Measurements from ENCODE around the gene FBXO2.

The FBXO2 gene

GRCh38 chr1:11693024-11693590 is 38.9 kb upstream of the FBXO2 start:
- ATAC-seq (ENCODE audit: insufficient read depth, low read depth) (no peak), DNase-seq (no peak)
- H4K20me1 ChIP-seq (ENCODE audit: insufficient read depth, low read length) = no peaks in the 10 kb centered on the region
- H3K4me3 ChIP-seq (ENCODE audit: low read depth in 1 of 2, low read length in 2 of 2) = no peak overlapping the region
- no peak overlapping the region for H3K27ac ChIP-seq (ENCODE audit: low read length)
- TF ChIP-seq, protein P1, sequence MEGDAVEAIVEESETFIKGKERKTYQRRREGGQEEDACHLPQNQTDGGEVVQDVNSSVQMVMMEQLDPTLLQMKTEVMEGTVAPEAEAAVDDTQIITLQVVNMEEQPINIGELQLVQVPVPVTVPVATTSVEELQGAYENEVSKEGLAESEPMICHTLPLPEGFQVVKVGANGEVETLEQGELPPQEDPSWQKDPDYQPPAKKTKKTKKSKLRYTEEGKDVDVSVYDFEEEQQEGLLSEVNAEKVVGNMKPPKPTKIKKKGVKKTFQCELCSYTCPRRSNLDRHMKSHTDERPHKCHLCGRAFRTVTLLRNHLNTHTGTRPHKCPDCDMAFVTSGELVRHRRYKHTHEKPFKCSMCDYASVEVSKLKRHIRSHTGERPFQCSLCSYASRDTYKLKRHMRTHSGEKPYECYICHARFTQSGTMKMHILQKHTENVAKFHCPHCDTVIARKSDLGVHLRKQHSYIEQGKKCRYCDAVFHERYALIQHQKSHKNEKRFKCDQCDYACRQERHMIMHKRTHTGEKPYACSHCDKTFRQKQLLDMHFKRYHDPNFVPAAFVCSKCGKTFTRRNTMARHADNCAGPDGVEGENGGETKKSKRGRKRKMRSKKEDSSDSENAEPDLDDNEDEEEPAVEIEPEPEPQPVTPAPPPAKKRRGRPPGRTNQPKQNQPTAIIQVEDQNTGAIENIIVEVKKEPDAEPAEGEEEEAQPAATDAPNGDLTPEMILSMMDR (IDR thresholded peaks at IDR 0.05; ENCODE audit: borderline replicate concordance, extremely low read depth, low read length, poor library complexity, severe bottlenecking) = no peak
- no peak for TF ChIP-seq EZH2 (IDR thresholded peaks at IDR 0.05; ENCODE audit: borderline replicate concordance, low read depth, low read length, severe bottlenecking)
- H3K9me3 ChIP-seq (ENCODE audit: insufficient read depth, low read length, severe bottlenecking) = no peaks in the 10 kb centered on the region
- peaks cover 3% of the 10 kb centered on the region; the same call in 1 of the 2 replicates for H3K36me3 ChIP-seq (ENCODE audit: insufficient read depth, low read length)
- peaks cover 25% of the 10 kb centered on the region for H3K4me1 ChIP-seq (ENCODE audit: insufficient read depth, low read length)
- H3K79me2 ChIP-seq (ENCODE audit: insufficient read depth, low read length) = peaks cover 8% of the 10 kb centered on the region; the same call in 1 of the 2 replicates
- H2AFZ ChIP-seq (ENCODE audit: low read depth, low read length) = no peak overlapping the region
- no peak overlapping the region for H3K9ac ChIP-seq (ENCODE audit: low read depth, low read length)
- H3K4me2 ChIP-seq (ENCODE audit: insufficient read depth, low read length) = no peak overlapping the region
- peaks cover 14% of the 10 kb centered on the region for H3K27me3 ChIP-seq (ENCODE audit: insufficient read depth, low read length, poor library complexity)

GRCh38 chr1:11691928-11692711 is 37.9 kb upstream of the FBXO2 start:
- 0 out of 3 replicates have a peak, but pooled peaks have one; percentile 1 for ATAC-seq (ENCODE audit: insufficient read depth, low read depth)
- Histone ChIP-seq H3K9ac (ENCODE audit: low read depth, low read length) (peak overlapping the region; percentile 87; the same call in 1 of the 2 replicates), H3K9me3 (ENCODE audit: insufficient read depth, low read length, severe bottlenecking) (no peaks in the 10 kb centered on the region), H3K27ac (ENCODE audit: low read length) (no peak overlapping the region), H2AFZ (ENCODE audit: low read depth, low read length) (no peak overlapping the region), H3K79me2 (ENCODE audit: insufficient read depth, low read length) (peaks cover 8% of the 10 kb centered on the region; the same call in 1 of the 2 replicates), H3K4me1 (ENCODE audit: insufficient read depth, low read length) (peaks cover 25% of the 10 kb centered on the region), H3K4me2 (ENCODE audit: insufficient read depth, low read length) (peak overlapping the region; percentile 91), H3K36me3 (ENCODE audit: insufficient read depth, low read length) (peaks cover 3% of the 10 kb centered on the region; the same call in 1 of the 2 replicates), H3K4me3 (ENCODE audit: low read depth in 1 of 2, low read length in 2 of 2) (peak overlapping the region in 1 of 2 experiments; percentile 75; a peak in 2 of 4 replicates), H3K27me3 (ENCODE audit: insufficient read depth, low read length, poor library complexity) (peaks cover 14% of the 10 kb centered on the region), H4K20me1 (ENCODE audit: insufficient read depth, low read length) (no peaks in the 10 kb centered on the region)
- TF ChIP-seq, protein P1 (IDR thresholded peaks at IDR 0.05; ENCODE audit: borderline replicate concordance, extremely low read depth, low read length, poor library complexity, severe bottlenecking) = no peak
- TF ChIP-seq EZH2 (IDR thresholded peaks at IDR 0.05; ENCODE audit: borderline replicate concordance, low read depth, low read length, severe bottlenecking) = no peak
- no peak for DNase-seq

- H3K36me3 ChIP-seq (ENCODE audit: insufficient read depth, low read length) = peaks cover 3% of the 10 kb centered on the region; the same call in 1 of the 2 replicates
- H3K4me3 ChIP-seq (ENCODE audit: low read depth in 1 of 2, low read length in 2 of 2) = peak within 1 kb of the TSS; percentile 58 to 75
- DNase-seq (peak; percentile 57), ATAC-seq (ENCODE audit: insufficient read depth, low read depth) (peak; percentile 81)
- peaks cover 14% of the 10 kb centered on the region for H3K27me3 ChIP-seq (ENCODE audit: insufficient read depth, low read length, poor library complexity)
- peaks cover 25% of the 10 kb centered on the region for H3K4me1 ChIP-seq (ENCODE audit: insufficient read depth, low read length)
- no peaks in the 10 kb centered on the region for H3K9me3 ChIP-seq (ENCODE audit: insufficient read depth, low read length, severe bottlenecking)
- H2AFZ ChIP-seq (ENCODE audit: low read depth, low read length) = peak within 1 kb of the TSS; percentile 80
- peak within 1 kb of the TSS; percentile 54 for H3K27ac ChIP-seq (ENCODE audit: low read length)
- peak within 1 kb of the TSS; percentile 91 for H3K4me2 ChIP-seq (ENCODE audit: insufficient read depth, low read length)
- H4K20me1 ChIP-seq (ENCODE audit: insufficient read depth, low read length) = no peaks in the 10 kb centered on the region
- peaks cover 8% of the 10 kb centered on the region; the same call in 1 of the 2 replicates for H3K79me2 ChIP-seq (ENCODE audit: insufficient read depth, low read length)
- TF ChIP-seq, protein P1 (IDR thresholded peaks at IDR 0.05; ENCODE audit: borderline replicate concordance, extremely low read depth, low read length, poor library complexity, severe bottlenecking) = no peak
- TF ChIP-seq EZH2 (IDR thresholded peaks at IDR 0.05; ENCODE audit: borderline replicate concordance, low read depth, low read length, severe bottlenecking) = peak; percentile 38
- H3K9ac ChIP-seq (ENCODE audit: low read depth, low read length) = peak within 1 kb of the TSS; percentile 87
Measured at GRCh38 chr1:11691302-11691914, 37.2 kb upstream of the FBXO2 start, which contains the start of gene DRAXIN. DRAXIN (plus strand) TSS chr1:11691710; CDS start chr1:11706259, 14,549 bp downstream.
